Stimulated activated CD8-positive, alpha-beta memory T cell treated with anti-CD3 and anti-CD28 coated beads, Interleukin-12 subunit alpha, Interleukin-12 subunit beta, amount 100 ng/mL, for 1 hour (primary cell): ENCODE measurements around the gene ADAMTSL3.
"Not testable (repeated sequence)": the region's sequence is repeated elsewhere in the genome, so short reads cannot be mapped to it uniquely, and the experiment has no call there.

ENCODE experiments used
- DNase-seq: peaks from one replicate; pipeline ENCODE4 v3.0.0-alpha.2; 2020; ENCODE audit warnings: low read depth

Gene ADAMTSL3

GRCh38 chr15:83747050-83747717 is 93.3 kb downstream of the ADAMTSL3 start:
- DNase-seq, result no peak

GRCh38 chr15:83747718-83748110 is 93.8 kb downstream of the ADAMTSL3 start:
- DNase-seq, result no peak

DNA sequence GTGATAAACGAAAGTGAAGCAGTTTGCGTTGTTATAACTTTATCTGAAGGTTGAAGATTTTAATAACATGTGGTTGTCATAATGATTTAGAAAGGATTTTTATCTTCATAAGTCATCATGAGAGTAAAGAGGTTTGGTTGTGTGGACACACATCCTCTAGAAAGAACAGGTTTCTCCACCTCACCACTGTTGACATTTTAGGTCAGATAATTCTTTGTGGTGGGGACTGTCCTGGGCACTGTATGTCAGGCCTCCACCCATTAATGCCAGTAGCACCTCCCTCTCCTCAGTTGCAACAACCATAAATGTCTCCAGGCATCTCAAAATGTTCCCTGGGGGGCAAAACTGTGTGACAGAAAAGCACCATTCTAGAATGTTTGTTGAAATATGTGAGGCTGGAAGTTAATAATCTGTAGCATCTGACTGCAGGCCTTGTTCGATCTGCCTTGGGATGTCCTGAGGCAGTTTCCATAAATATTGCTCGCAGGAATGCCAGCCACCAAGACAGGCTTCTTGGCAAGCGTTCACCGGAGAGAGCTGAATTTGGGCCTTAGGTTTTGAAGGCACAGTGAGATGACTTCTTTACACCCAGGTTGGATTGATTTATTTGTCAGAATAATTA is 100.1 kb downstream of the ADAMTSL3 start:
- no peak for DNase-seq

- DNase-seq, result not testable (repeated sequence)
These were observed 103.4 kb downstream of the ADAMTSL3 start for GRCh38 chr15:83757291-83757690.

DNA sequence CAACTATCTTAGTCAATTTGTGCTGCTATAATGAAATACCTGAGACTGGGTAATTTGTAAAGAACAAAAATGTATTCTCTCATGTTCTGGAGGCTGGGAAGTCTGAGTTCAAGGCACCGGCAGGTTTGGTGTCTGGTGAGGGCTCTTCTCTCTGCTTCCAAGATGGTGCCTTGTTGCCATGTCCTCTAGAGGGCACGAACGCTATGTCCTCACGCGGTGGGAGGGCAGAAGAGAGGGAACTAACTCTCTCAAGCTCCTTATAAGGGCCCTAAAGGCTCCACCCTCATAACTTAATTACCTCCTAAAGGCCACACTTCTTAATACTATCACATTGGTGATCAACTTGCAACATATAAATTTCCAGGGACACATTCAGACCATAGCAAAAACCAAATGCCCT is 108.4 kb downstream of the ADAMTSL3 start:
- no peak for DNase-seq

DNA sequence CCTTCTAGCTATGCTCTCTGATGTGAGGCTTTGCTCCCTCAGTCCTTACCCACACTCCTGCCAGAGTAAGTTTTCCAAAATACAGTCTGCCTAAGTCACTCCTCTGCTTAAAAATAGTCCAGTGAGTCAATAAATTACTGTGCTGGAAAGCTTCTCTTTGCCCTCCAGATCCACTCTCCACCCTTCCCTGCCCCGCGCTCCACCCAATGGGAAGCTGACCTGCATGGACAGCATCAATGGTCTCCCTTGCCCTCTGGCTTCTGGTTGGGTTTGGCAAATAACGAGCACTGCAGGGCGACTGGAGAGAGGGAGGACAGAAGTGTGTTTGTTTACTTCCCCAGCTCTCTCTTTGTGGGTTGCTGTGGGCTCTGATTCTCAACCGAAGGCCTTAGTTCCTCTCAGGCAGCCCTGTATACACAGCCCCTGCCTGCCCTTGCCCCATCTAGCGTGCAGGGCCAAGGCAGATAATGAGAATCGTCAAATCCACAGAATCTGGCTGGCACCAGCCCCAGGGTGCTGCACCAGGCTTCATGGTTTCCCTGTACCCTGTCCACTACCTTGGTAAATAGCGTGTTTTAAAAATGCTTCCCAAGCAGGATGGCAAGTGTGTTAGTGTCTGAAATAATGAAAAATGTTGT is 110.4 kb downstream of the ADAMTSL3 start:
- no peak for DNase-seq

GRCh38 chr15:83766339-83766738 is 112.4 kb downstream of the ADAMTSL3 start:
- DNase-seq, result no peak

- DNase-seq, result no peak
These were observed 113.8 kb downstream of the ADAMTSL3 start for GRCh38 chr15:83767741-83768140.

- DNase-seq, result no peak
These were observed 115.6 kb downstream of the ADAMTSL3 start for GRCh38 chr15:83769411-83769999.

DNA sequence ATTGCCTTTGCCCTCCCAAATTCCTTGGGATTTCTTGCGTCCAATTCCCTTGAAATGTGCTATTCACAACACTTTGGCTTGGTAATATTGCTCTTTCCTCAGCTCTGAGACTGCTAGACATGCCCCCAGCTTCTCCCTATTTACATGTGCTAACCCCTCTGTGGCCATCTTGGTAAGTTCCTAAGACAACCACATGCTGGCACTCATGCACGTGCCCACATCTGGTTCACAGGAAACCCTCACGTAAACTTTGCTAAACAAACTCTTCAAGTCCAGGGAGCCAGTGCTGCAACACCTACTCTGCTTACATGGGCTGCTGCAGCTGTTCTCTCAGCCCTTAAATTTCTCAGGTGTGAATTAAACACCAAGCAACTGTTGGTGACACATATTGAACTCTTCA is 121.8 kb downstream of the ADAMTSL3 start:
- DNase-seq, result no peak

- no peak for DNase-seq
These were observed 123.1 kb downstream of the ADAMTSL3 start for GRCh38 chr15:83776986-83777385.

- no peak for DNase-seq
These were observed 129.3 kb downstream of the ADAMTSL3 start for GRCh38 chr15:83783227-83783626.

DNA sequence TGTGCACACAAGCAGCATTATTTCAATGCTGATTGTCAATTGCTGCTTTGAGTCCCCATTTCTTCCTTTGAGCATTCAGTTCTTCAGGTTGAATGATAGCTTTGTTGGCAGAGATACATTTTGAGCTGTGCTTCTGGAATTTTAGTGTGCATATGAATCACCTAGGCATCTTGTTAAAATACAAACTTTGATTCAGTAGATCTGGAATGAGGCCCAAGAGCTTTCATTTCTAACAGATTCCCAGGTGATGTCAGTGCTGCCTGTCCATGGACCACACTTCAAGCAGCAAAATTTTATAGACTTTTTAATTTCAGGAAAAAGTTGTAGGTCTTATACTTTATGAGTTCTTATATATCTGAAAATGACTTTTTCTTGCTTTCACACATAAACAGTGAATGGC is 131.1 kb downstream of the ADAMTSL3 start:
- DNase-seq, result no peak

GRCh38 chr15:83786336-83786735 is 132.4 kb downstream of the ADAMTSL3 start:
- DNase-seq, result no peak

DNA sequence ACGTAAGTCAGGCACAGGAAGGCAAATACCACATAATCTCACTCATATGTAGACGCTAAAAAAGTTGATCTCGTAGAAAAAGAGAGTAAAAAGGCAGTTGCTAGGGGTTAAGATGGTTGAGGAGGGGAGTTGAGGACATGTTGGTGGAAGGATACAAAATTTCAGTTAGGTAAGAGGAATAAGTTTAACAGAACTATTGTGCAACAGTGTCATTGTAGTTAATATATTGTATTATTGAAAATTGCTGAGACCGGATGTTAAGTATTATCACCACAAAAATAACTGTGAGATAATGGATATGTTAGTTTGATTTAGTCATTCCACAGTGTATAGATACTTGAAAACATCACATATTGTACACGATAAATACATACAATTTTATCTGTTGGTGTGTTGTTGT is 139.1 kb downstream of the ADAMTSL3 start:
- no peak for DNase-seq

GRCh38 chr15:83794209-83794608 is 140.3 kb downstream of the ADAMTSL3 start:
- DNase-seq, result no peak

GRCh38 chr15:83809345-83809744 is 155.4 kb downstream of the ADAMTSL3 start:
- no peak for DNase-seq

- no peak for DNase-seq
These were observed 156.2 kb downstream of the ADAMTSL3 start for GRCh38 chr15:83810110-83810509.

DNA sequence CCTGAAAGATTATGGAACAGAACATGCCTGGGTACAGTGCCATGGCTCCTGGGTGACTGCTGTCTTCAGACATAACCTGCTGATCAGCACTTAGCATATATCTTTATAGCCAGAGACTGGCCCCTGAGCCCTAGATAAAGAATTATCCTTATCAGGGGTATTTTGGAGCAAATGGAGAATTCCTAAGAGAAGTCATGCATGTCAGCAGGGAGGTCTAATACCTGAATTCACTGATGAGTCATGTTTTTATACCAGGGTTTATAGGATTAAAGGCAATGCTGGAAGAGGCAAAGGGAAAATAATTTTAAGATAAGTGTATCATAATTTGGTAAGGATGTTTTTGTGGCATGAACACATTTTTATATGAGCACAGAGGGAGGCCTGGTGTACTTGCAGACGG is 159.8 kb downstream of the ADAMTSL3 start:
- no peak for DNase-seq

DNA sequence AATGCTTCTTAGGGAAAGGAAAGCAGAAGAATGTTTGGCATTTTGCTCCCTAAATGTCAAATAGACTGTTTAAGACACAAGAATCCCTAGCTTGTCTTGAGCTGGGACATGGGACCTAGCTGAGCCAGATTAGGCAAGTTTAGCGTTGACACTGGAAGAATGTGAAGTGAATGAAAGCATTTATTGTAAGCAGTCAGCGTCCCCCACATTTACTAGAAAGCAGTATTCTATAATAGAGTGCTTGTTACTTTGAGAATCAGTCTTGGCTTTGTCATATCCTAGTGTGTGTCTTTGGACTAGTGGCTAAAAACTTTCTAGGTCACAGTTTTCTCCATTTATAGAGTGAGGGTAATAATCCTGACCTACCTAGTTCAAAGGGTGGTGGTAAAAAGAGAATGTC is 161.6 kb downstream of the ADAMTSL3 start:
- no peak for DNase-seq

GRCh38 chr15:83816124-83816883 is 162.4 kb downstream of the ADAMTSL3 start:
- no peak for DNase-seq

DNA sequence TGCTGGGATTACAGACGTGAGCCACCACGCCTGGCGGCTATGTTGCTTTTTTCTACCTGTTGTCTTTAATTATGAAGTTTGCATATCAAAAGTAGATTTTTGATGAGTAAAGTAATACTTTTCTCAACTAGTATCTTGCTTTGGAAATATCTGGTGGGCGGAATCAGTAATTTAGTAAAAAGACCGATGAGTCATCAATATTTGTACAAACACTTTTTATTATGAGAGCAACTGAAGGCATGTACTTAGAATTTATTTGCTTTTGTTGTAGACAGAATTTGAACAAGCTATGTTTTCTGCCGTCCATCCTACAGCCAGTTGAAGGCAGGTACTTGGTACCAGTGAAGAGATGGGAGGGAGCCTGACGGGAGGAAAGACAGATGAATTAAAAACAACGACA is 164.7 kb downstream of the ADAMTSL3 start:
- DNase-seq, result no peak
